NCI-H82 treated with DMSO at 0.1 percent for 48 hours (cell line): ENCODE results near the gene PNMA6F.
"Not testable (repeated sequence)": the region's sequence is repeated elsewhere in the genome, so short reads cannot be mapped to it uniquely, and the experiment has no call there.

Source experiments
- DNase-seq: peaks from one replicate; lab custom pipeline; 2025; ENCODE audit not compliant: unreplicated experiment; lab: John Stamatoyannopoulos, UW

PNMA6F gene

DNA sequence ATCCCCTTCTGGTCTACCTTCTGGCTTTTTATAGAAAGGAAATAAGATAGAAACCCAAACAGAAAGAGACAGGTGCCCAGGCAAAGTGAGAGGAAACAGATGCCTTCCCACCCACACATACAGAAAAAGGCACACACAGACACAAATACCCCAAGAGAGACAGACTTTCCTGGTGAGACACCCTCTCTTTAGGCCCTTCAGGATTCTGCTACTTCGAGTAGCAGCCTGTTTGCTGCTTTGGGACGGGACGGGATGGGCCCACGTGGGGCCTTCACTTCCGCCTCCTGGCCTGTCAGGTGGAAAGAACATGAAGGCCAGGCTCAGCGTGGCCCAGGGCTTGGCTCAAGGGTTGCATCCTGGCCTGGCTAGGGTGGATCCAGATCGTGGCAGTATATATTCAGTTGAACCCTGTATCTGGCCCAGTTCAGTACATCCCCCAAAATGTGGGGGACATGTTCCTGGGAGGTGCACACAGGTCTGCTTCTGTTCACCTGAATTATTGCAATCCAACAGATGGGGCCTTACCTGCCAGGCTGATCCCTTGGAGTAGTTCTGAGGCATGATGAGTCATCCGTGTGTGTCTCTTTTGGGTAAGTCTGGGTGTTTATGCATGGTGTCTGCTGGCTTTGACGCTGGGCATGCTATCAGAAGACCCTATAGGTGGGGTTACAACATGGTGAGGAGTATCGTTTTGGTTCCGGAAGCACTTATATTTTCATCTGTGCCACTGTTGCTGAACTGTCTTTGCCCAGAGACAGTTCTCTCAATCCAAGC is 14.7 kb upstream of the PNMA6F start:
- no peak for DNase-seq

DNA sequence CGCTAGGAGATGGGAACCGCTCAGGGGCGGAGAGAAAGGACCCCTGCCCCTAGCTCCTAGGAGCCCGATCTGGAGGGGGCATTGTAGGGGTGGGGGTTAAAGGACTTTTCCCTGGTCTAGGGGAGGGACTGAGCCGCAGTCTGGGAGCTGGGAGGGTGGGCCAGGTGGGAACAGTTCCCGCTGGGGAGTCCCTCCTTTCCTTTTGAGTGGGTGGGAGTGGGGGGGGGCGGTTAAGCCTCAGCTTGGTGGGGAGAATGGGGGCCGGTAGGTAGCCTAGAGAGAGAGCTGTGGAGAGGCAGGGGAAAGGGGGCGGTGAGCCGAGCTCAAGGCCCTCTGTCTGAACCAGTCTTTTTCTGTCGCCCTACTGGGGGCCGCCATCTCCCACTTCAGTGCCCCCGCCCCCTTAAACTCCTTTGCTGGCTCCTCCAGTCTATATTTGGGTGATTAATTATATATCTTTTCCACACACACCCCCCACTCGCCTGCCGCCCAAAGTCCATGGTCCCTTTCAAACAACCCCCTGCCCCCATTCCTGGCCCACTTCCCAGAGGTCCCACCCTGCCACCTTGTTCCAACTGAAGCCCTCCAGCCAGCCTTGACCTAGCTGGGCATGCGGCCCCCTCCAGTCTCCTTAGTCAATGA is 13.2 kb upstream of the PNMA6F start:
- DNase-seq: no peak

- DNase-seq: peak; percentile 58
Observed at GRCh38 chrX:153333821-153334653, 12.5 kb upstream of the PNMA6F start, which contains the start of gene ZNF275. Gene ZNF275 (plus strand): TSS chrX:153334153. CDS start chrX:153336680, 2,527 bp downstream.

GRCh38 chrX:153333266-153333665 is 11.7 kb upstream of the PNMA6F start:
- DNase-seq: no peak

DNA sequence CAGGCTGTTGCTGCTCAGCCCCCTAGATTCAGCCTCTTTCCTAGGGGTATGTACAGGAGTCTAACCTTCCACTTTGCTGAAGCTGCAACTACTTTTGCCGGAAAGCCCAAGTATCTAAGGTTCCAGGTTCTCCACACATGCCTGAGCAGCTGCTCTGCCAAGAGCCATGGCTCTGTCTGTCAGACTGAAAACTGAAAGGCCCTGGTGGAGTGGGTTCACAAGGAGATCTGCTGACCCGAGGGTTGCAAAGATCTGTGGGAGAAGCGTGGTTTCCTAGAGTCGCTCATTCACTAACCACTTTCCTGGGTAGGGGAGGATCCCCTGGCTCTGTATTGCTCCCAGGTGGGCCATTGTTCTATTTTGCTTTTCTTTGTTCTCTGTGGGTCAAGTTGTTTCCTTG is 6.0 kb upstream of the PNMA6F start:
- DNase-seq: no peak

DNA sequence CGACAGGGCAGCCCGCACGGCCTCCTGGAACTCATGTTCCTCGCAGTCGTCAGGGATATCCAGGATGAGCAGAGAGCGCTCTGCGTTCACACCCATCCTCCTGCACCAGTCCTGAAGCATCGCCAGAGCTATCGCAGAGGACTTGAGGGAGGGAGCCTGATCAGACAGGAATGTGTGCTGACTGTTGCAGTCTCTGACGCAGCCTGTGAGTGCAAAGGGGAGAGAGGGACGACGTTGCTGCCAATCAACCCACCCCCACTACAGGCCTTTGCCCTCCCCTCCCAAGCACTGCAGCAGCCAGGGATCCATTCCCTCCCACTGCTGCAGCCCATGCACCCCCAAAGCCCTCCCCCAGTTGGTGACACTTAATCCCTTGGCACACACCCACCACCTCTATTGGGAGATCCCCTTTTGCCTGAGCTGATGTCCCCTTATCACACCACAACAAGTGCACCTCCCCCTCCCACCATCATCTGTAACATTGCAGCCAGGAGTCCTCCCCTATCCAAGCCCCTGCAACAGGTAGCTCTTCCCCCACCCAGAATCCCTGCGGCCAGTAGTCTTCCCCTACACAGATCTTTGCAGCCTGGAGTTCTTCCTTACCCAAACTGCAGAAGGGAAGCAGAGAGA is 897 bp downstream of the PNMA6F start:
- DNase-seq: no peak

DNA sequence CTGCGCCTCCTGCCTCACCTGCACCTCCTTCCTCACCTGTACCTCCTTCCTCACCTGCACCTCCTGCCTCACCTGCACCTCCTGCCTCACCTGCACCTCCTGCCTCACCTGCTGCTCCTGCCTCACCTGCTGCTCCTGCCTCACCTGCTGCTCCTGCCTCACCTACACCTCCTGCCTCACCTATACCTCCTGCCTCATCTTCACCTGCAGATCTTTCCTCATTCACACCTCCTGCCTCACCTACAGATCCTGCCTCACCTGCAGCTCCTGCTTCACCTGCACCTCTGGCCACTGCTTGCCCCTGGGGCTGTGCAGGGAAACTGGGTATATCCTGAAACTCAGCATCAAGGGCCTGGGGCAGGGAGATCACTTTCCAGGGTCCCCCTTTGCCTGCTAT is 1.5 kb downstream of the PNMA6F start:
- DNase-seq: not testable (repeated sequence)

DNA sequence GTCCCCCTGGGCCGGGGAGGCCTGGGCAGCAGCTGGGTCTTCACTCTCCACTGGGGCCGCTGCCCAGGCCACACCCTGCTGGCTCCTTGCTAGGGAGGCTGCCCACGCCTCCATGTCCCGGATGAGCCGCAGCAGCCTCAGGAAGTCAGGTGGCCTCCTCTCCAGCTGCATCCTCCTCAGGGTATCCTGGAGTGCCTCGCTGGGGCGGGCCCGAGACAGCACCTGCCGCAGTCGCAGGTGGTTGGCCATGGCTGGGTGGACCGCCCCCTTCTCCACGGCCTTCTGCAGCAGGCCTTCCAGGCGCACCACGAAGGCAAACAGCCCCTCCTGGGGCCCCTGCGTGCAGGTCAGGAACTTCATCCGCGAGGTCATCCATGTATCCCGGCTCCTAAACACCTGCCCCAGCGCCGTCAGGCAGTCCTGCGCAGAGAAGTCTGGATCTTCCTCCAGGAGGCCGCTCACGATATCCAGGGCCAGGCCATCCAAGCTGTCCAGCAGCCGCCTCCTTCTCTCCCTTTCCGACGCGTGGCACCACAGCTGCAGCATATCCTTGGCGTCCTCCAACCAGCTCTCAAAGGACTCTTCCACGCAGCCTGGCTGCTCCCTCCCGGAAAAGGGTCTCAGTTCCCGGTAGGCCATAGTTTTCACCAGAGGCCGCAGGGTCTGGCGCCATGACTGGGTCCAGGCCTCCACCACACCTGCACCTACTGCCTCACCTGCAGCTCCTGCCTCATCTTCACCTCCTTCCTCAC is 2.1 kb downstream of the PNMA6F start:
- no peak for DNase-seq

GRCh38 chrX:153318811-153319210 is 2.8 kb downstream of the PNMA6F start:
- no peak for DNase-seq

- no peak for DNase-seq
Observed at GRCh38 chrX:153317996-153318722, 3.4 kb downstream of the PNMA6F start.

DNA sequence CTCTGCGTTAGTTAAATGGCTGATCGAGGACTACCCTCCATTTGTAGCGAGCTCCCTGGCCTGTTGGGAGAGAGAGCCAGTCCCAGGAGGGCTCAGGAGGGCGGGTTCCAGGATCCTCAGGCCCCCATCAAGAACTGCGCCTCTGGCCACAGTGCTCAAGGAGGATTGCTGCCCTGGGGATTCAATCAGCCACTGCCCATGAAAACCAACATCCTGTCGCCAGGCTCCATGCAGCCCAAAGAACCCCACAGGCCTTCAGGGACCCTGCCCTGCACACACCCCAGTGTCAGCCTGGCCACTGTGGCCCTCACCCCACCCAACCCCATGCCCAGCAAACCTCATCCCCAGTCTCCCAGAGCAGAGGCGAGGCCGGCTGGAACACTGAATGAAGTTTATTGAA is 4.3 kb downstream of the PNMA6F start:
- no peak for DNase-seq

DNA sequence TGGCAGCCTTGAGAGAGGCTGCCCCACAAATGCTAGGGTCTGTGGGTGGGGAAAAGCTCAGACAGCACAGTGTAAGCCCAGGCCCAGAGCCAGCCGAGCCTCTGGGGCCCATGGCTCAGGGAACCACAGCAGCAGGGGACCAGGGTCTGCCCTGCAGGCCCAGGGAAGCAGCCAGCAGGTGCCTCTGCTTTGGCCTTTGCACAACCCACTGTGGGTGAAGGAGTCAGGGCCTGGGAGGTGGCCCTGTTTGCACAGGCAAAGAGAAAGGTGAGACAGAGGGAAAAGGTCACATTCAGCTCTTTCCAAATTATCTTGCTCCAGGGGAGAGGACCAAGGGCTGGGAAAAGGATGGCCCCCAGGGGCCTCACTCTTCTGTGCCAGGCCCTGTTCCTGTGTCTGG is 8.7 kb downstream of the PNMA6F start:
- DNase-seq: no peak

- no peak for DNase-seq
Observed at GRCh38 chrX:153312041-153312440, 9.5 kb downstream of the PNMA6F start.

- no peak for DNase-seq
Observed at GRCh38 chrX:153310901-153311300, 10.7 kb downstream of the PNMA6F start.

- no peak for DNase-seq
Observed at GRCh38 chrX:153307276-153308178, 14.0 kb downstream of the PNMA6F start.

DNA sequence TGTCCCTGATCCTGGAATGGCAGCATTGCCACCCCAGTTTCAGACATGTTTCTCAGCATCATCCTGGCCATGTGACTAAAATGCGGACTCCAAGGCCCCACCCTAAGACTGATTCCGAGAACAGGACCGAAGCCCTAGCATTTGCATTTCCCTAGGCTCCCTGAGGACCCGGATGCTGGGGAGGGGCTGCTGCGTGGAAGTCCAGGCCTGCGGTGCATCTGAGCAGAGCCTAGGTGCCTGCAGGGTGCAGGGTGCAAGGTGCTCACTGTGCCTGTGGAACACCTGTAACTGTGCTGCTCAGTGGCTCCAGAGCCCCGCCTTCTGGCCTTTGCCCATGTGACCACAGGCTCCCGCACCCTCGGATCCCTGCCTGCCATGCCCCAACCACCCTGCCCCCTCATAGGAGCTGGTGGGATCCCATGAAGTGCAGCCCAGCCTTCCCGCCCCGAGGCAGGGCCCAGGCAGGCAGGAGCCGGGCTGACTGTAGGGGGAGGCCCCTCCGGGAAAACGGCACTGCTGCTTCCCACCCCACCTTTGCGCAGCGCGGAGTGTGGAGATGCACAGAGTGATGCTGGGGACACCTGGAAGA is 14.9 kb downstream of the PNMA6F start:
- DNase-seq: no peak

- DNase-seq: no peak
Observed at GRCh38 chrX:153305972-153306371, 15.6 kb downstream of the PNMA6F start.

DNA sequence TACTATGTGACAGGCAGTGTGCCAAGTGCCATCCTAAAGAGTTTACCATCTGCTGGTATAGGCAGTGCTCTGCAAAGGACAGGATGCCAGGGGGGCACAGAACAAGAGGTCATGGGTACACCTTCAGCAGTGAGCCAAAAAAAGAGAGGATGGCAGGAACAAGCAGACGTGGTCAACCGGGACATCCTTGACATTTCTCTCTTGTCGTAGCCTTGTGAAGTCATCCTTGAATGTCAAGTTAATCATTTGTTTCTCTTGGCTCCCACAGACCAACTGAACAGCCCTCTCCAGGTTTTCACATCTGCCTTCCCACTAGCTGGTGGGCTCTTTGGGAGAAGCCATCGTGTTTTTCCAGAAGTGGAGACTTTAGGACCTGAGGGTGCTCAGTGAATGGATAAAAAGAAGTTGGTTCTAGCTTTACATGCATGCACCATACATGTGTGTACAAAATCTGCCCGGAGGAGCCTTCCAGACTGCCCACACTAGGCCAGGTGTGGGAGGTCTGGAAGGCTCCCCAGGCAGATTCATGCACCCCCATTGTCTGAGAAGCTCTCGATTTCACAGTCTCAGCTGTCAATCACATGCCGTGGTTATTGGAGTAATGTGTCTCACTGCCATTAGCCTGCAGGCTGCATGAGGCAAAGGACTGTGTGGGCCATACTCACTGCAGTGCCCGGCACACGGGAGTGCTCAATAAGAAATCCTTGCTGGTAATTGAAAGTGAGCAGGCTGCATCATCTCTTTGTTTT is 16.4 kb downstream of the PNMA6F start:
- DNase-seq: no peak
